ENCODE results near the gene ARHGAP28. TPM values are rescaled to one million over a fixed set of nuclear protein-coding genes. Genes with fewer than 3 reads are reported as not detected.
"Not testable (repeated sequence)": the region's sequence is repeated elsewhere in the genome, so short reads cannot be mapped to it uniquely, and the experiment has no call there.

ARHGAP28 gene
- total RNA-seq, 2 donors from 2014 or later: 0.41 to 1.8 TPM

DNA sequence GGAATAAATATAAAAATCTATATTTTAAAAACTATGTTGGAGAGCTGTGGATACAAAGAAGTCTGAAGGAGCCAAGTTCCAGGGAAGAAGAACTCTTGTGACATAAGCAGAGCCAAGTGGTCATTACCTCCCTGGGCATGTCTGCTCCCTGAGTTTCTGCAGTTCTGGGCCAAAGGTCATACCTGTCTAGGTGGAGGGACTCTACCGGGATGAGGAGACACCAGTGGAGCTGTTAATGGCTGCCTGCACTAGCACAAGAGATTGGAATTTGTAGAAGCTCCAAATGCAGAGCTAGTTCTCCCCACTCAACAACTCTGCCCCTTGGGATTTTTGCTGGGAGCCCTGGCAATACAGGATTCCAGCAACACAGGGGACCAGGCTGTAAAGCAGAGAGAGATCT lies 89.8 kb downstream of the ARHGAP28 start:
- ATAC-seq (ENCODE audit: insufficient number of reproducible peaks, low FRiP score, low read depth) (no peak), DNase-seq (ENCODE audit: low spot score) (no peak)
- Histone ChIP-seq H3K27ac (no peak overlapping the region), H3K4me1 (ENCODE audit: control insufficient read depth in 1 of 2, low read depth in 2 of 2) (no peaks in the 10 kb centered on the region), H3K9me3 (no peaks in the 10 kb centered on the region), H3K27me3 (replicated peaks; ENCODE audit: insufficient read depth) (no peaks in the 10 kb centered on the region), H3K36me3 (no peaks in the 10 kb centered on the region), H3K4me3 (no peak overlapping the region)
- no peak for TF ChIP-seq CTCF (IDR thresholded peaks at IDR 0.05)

- Histone ChIP-seq H3K9me3 (no peaks in the 10 kb centered on the region), H3K36me3 (no peaks in the 10 kb centered on the region), H3K27me3 (replicated peaks; ENCODE audit: insufficient read depth) (no peaks in the 10 kb centered on the region), H3K4me3 (no peak overlapping the region), H3K4me1 (ENCODE audit: control insufficient read depth in 1 of 2, low read depth in 2 of 2) (no peaks in the 10 kb centered on the region), H3K27ac (no peak overlapping the region)
- ATAC-seq (ENCODE audit: insufficient number of reproducible peaks, low FRiP score, low read depth) (no peak), DNase-seq (ENCODE audit: low spot score) (no peak)
- no peak for TF ChIP-seq CTCF (IDR thresholded peaks at IDR 0.05)
Observed at GRCh38 chr18:6820314-6820713, 90.8 kb downstream of the ARHGAP28 start.

GRCh38 chr18:6821356-6821755 lies 91.8 kb downstream of the ARHGAP28 start:
- no peaks in the 10 kb centered on the region for H3K4me1 ChIP-seq (ENCODE audit: control insufficient read depth in 1 of 2, low read depth in 2 of 2)
- no peak overlapping the region for H3K27ac ChIP-seq
- no peak for DNase-seq (ENCODE audit: low spot score)
- no peak for ATAC-seq (ENCODE audit: insufficient number of reproducible peaks, low FRiP score, low read depth)
- H3K4me3 ChIP-seq: no peak overlapping the region
- H3K27me3 ChIP-seq (replicated peaks; ENCODE audit: insufficient read depth): no peaks in the 10 kb centered on the region
- TF ChIP-seq CTCF (IDR thresholded peaks at IDR 0.05): no peak
- H3K9me3 ChIP-seq: no peaks in the 10 kb centered on the region
- no peaks in the 10 kb centered on the region for H3K36me3 ChIP-seq

DNA sequence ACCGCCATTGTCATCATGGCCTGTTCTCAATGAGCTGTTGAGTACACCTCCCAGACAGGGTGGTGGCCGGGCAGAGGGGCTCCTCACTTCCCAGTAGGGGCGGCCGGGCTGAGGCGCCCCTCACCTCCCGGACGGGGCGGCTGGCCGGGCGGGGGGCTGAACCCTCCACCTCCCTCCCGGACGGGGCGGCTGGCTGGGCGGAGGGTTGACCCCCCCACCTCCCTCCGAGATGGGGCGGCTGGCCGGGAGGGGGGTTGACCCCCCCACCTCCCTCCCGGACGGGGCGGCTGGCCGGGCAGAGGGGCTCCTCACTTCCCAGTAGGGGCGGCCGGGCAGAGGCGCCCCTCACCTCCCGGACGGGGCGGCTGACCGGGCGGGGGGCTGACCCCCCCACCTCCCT lies 97.6 kb downstream of the ARHGAP28 start:
- ATAC-seq (ENCODE audit: insufficient number of reproducible peaks, low FRiP score, low read depth); H3K9me3 ChIP-seq; H3K36me3 ChIP-seq: not testable (repeated sequence)

DNA sequence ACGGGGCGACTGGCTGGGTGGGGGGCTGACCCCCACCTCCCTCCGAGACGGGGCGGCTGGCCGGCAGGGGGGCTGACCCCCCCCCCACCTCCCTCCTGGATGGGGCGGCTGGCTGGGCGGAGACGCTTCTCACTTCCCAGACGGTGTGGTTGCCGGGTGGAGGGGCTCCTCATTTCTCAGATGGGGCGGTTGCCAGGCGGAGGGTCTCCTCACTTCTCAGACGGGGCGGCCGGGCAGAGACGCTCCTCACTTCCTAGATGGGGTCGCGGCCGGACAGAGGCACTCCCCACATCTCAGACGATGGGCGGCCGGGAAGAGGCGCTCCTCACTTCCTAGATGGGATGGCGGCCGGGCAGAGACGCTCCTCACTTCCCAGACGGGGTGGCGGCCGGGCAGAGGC lies 98.0 kb downstream of the ARHGAP28 start:
- H3K4me3 ChIP-seq; DNase-seq (ENCODE audit: low spot score); H3K27ac ChIP-seq; H3K36me3 ChIP-seq; H3K27me3 ChIP-seq (replicated peaks; ENCODE audit: insufficient read depth); ATAC-seq (ENCODE audit: insufficient number of reproducible peaks, low FRiP score, low read depth); H3K9me3 ChIP-seq; H3K4me1 ChIP-seq (ENCODE audit: control insufficient read depth in 1 of 2, low read depth in 2 of 2): not testable (repeated sequence)

More for the DNA sequence above, 97.6 kb downstream of the ARHGAP28 start:
- H3K27ac ChIP-seq; H3K4me1 ChIP-seq (ENCODE audit: control insufficient read depth in 1 of 2, low read depth in 2 of 2); DNase-seq (ENCODE audit: low spot score); H3K27me3 ChIP-seq (replicated peaks; ENCODE audit: insufficient read depth); H3K4me3 ChIP-seq: not testable (repeated sequence)

DNA sequence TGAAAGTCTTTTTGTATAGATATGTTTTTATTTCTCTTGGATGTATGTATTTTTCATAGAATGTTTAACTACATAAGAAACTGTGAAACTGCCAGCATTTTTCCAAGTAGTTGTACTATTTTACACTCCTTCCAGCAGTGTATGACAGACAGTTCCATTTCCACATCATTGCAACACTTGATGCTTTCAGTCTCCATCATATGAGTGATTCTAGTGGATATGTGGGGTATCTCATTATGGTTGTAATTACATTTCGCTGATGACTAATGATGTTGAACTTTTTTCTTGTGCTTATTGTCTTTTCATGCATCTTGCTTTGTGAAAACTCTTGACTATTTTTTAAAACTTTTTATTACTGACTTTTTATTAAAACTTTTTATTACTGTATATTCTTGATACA lies 101.4 kb downstream of the ARHGAP28 start:
- DNase-seq (ENCODE audit: low spot score) (no peak), ATAC-seq (ENCODE audit: insufficient number of reproducible peaks, low FRiP score, low read depth) (no peak)
- Histone ChIP-seq H3K27me3 (replicated peaks; ENCODE audit: insufficient read depth) (no peaks in the 10 kb centered on the region), H3K4me3 (no peak overlapping the region), H3K36me3 (no peaks in the 10 kb centered on the region), H3K9me3 (no peaks in the 10 kb centered on the region), H3K4me1 (ENCODE audit: control insufficient read depth in 1 of 2, low read depth in 2 of 2) (no peaks in the 10 kb centered on the region), H3K27ac (no peak overlapping the region)
- TF ChIP-seq CTCF (IDR thresholded peaks at IDR 0.05): no peak
